CD4-positive, alpha-beta memory T cell (primary cell): Measurements from ENCODE around the gene FAM9C. TPM values are rescaled to one million over a fixed set of nuclear protein-coding genes. Genes with fewer than 3 reads are reported as not detected.
"Not testable (repeated sequence)": the region's sequence is repeated elsewhere in the genome, so short reads cannot be mapped to it uniquely, and the experiment has no call there.

Experiments
- CTCF ChIA-PET: fragments of 350-600 bp; sonication (Branson Sonifier 250); formaldehyde crosslinking; loops from one replicate; lab custom pipeline; 2021; ENCODE audit warnings: inconsistent platforms; ENCODE audit not compliant: partially characterized antibody; lab: Charles Lee
- POLR2A ChIA-PET: fragments of 350-600 bp; sonication (Branson Sonifier 250); formaldehyde crosslinking; loops from one replicate; lab custom pipeline; 2021; ENCODE audit not compliant: partially characterized antibody; lab: Charles Lee
- DNase-seq, 5 donors: peaks; one replicate each; pipeline versions ENCODE4 v3.0.0 to v3.0.0-alpha.2; 2020 to 2022; ENCODE audit warnings: mixed read lengths in 1 of 5
- H3K27ac ChIP-seq: one replicate; pipeline ENCODE4 v1.7.0; 2013; ENCODE audit warnings: low read depth, low read length
- H3K27me3 ChIP-seq: 2 replicates; pipeline ENCODE4 v1.7.0; 2013; ENCODE audit warnings: mild to moderate bottlenecking, low read length, moderate library complexity; ENCODE audit not compliant: insufficient read depth
- H3K36me3 ChIP-seq: 2 replicates; pipeline ENCODE4 v1.7.0; 2013; ENCODE audit warnings: mild to moderate bottlenecking, low read length, moderate library complexity; ENCODE audit not compliant: insufficient read depth
- H3K4me1 ChIP-seq: 2 replicates; pipeline ENCODE4 v1.7.0; 2013; ENCODE audit warnings: mild to moderate bottlenecking, low read length, moderate library complexity; ENCODE audit not compliant: insufficient read depth
- H3K4me3 ChIP-seq, 2 donors: one replicate each; pipeline ENCODE4 v1.7.0; 2013; ENCODE audit warnings: low read length in 2 of 2, mild to moderate bottlenecking in 1 of 2
- H3K9me3 ChIP-seq, 2 donors: one replicate each; pipeline ENCODE4 v1.7.0; 2013; ENCODE audit warnings: low read length in 2 of 2, control low read depth in 1 of 2; ENCODE audit not compliant: control insufficient read depth in 1 of 2
- H3K27ac Mint-ChIP-seq, 7 donors: one replicate each; pipeline ENCODE4 v1.8.0; 2020 to 2021; ENCODE audit warnings: mixed read lengths in 7 of 7, mild to moderate bottlenecking in 6 of 7, inconsistent platforms in 3 of 7, moderate library complexity in 3 of 7
- H3K27me3 Mint-ChIP-seq, 2 donors: one replicate each; pipeline ENCODE4 v1.8.0; 2020 to 2021; ENCODE audit warnings: mixed read lengths in 2 of 2
- H3K36me3 Mint-ChIP-seq, 2 donors: one replicate each; pipeline ENCODE4 v1.8.0; 2020 to 2021; ENCODE audit warnings: mixed read lengths in 2 of 2, inconsistent platforms in 1 of 2, mild to moderate bottlenecking in 1 of 2
- H3K4me1 Mint-ChIP-seq, 4 donors: one replicate each; pipeline ENCODE4 v1.8.0; 2020 to 2021; ENCODE audit warnings: mixed read lengths in 4 of 4, mild to moderate bottlenecking in 1 of 4
- H3K4me3 Mint-ChIP-seq, 8 donors: one replicate each; pipeline ENCODE4 v1.8.0; 2020 to 2021; ENCODE audit warnings: mixed read lengths in 8 of 8, mild to moderate bottlenecking in 7 of 8, moderate library complexity in 6 of 8, inconsistent platforms in 3 of 8
- H3K9me3 Mint-ChIP-seq, 8 donors: one replicate each; pipeline ENCODE4 v1.8.0; 2020 to 2021; ENCODE audit warnings: mixed read lengths in 8 of 8, mild to moderate bottlenecking in 5 of 8, inconsistent platforms in 3 of 8, moderate library complexity in 1 of 8
- intact Hi-C: fragments of 100-400 bp; cut with micrococcal nuclease; formaldehyde crosslinking; loops from one replicate; pipeline ENCODE4 v1.15.1; 2023
- polyA plus RNA-seq, 2 donors: library from polyadenylated mRNA; unstranded; fragments of 300-500 nt; fragmentation: Illumina TruSeq; gene quantifications; one replicate each; pipeline ENCODE4 v1.2.3, GENCODE V29; 2021
- total RNA-seq, 2 experiments: library from RNA; stranded (reverse); gene quantifications; one replicate each; pipeline ENCODE4 v1.2.3, GENCODE V29; 2021

FAM9C gene
- total and polyA plus RNA-seq, 4 experiments from 2014 or later = 0.34 TPM; not detected in 3

DNA sequence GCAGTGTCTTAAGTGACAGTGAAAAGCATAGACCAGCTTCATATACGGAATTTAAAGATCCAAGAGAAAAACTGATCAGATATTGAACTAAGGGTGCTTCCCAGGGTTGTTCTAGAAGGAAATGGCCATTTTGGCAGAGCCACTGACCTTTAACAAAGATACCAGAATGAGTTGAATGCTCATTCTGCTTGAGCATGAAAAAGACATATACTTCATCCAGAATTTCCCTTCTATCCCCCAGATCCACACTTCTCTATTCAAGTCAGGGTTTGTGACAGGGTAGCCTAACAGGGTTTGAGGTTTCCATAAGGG lies 45.6 kb upstream of the FAM9C start:
- Mint-ChIP-seq H3K4me1 (peaks cover 63 to 96% (median 84%) of the 10 kb centered on the region in 4 donors), H3K4me3 (peak overlapping the region in 7 of 8 donors; percentile 8 to 82 (median 45)), H3K9me3 (peaks cover 0 to 2% (median 0%) of the 10 kb centered on the region in 8 donors), H3K27me3 (no peaks in the 10 kb centered on the region), H3K27ac (peak overlapping the region; percentile 88 to 96 (median 95)), H3K36me3 (no peaks in the 10 kb centered on the region)
- intact Hi-C loops = loop anchor here (5.0 to 10.0 kb wide), 3 partner anchors 255 to 562 kb away; partner anchors contain the start of genes PRPS2 and TCEANC
- H3K27ac ChIP-seq = peak overlapping the region; percentile 94
- CTCF ChIA-PET = interaction anchor here (1.7 to 13.7 kb wide), 4 partner anchors 62 to 142 kb away, joined by 5 to 210 read pairs (median 90); partner anchors contain the start of gene TMSB4X
- H3K36me3 ChIP-seq = no peaks in the 10 kb centered on the region
- peak overlapping the region in 1 of 2 donors; percentile 38 for H3K4me3 ChIP-seq
- H3K9me3 ChIP-seq = no peaks in the 10 kb centered on the region
- POLR2A ChIA-PET = interaction anchor here (1.2 to 32.7 kb wide), 15 partner anchors 8 to 398 kb away, joined by 4 to 1769 read pairs (median 41); partner anchors contain the start of genes PRPS2 and TMSB4X
- no peak for DNase-seq
- peaks cover 98% of the 10 kb centered on the region for H3K4me1 ChIP-seq
- no peaks in the 10 kb centered on the region for H3K27me3 ChIP-seq

- H3K4me1 ChIP-seq = peaks cover 98% of the 10 kb centered on the region
- no peaks in the 10 kb centered on the region for H3K9me3 ChIP-seq
- H3K27ac ChIP-seq = peak overlapping the region; percentile 94
- no peaks in the 10 kb centered on the region for H3K36me3 Mint-ChIP-seq
- H3K27ac Mint-ChIP-seq = peak overlapping the region; percentile 95 to 99 (median 97)
- H3K27me3 Mint-ChIP-seq = no peaks in the 10 kb centered on the region
- CTCF ChIA-PET = interaction anchor here (0.9 to 5.0 kb wide), 14 partner anchors 14 to 400 kb away, joined by 3 to 32 read pairs (median 4); partner anchors contain the start of gene TMSB4X
- H3K4me1 Mint-ChIP-seq = peaks cover 55 to 99% (median 77%) of the 10 kb centered on the region in 4 donors
- no peaks in the 10 kb centered on the region for H3K36me3 ChIP-seq
- DNase-seq = peak in 2 of 5 donors; percentile 14 to 31
- peak overlapping the region; percentile 54 to 87 (median 75) for H3K4me3 Mint-ChIP-seq
- H3K9me3 Mint-ChIP-seq = peaks cover 0 to 2% (median 0%) of the 10 kb centered on the region in 8 donors
- peak overlapping the region in 1 of 2 donors; percentile 21 for H3K4me3 ChIP-seq
- intact Hi-C loops = no loop called here
- POLR2A ChIA-PET = interaction anchor here (0.9 to 32.7 kb wide), 17 partner anchors 12 to 648 kb away, joined by 3 to 1769 read pairs (median 30); partner anchors contain the start of gene TMSB4X
- no peaks in the 10 kb centered on the region for H3K27me3 ChIP-seq
Measured at GRCh38 chrX:13088156-13088487, 43.7 kb upstream of the FAM9C start.

DNA sequence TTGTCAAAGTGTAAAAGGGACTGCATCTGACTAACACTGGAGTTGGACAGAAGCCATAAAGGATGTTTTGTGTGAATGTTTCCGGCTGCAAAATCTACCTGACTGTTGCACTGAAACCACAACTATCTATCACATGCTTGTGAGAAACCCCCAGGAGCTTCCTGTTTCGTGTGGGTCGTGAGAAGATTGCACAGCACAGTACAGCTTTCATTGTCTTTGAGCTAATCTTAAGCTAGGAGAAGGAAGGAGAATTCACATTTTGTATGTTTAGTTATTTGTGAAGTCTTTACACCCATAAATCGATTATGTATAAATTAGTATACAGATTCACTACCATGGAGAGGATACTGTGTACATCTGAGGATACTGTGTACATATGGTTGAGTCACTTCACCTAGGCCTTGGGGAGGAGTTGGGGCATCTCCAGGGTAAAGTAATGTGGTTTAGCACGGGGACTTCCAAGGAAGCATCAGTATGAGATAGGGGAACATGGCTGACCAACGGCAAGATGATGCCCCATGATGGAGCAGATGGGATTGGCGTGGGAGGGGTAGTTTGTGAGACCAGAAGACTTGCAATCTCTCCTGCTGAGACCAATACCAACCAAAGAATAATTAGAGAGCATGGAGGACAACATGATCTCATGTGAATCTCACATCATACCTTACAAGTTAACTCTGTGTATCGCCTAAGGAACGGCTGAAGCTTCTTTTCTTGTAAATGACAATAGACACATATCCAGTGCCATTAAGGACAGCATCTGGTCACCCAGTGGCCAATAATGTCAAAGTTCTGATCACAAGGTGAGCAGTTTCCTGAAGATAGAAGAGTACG lies 43.1 kb upstream of the FAM9C start:
- Mint-ChIP-seq H3K9me3 (no peaks in the 10 kb centered on the region), H3K36me3 (no peaks in the 10 kb centered on the region), H3K27ac (peak overlapping the region; percentile 95 to 99 (median 97)), H3K27me3 (no peaks in the 10 kb centered on the region), H3K4me3 (peak overlapping the region; percentile 72 to 87 (median 76)), H3K4me1 (peaks cover 54 to 99% (median 77%) of the 10 kb centered on the region in 4 donors)
- Histone ChIP-seq H3K36me3 (no peaks in the 10 kb centered on the region), H3K4me3 (peak overlapping the region in 1 of 2 donors; percentile 21), H3K4me1 (peaks cover 98% of the 10 kb centered on the region), H3K27me3 (no peaks in the 10 kb centered on the region), H3K9me3 (no peaks in the 10 kb centered on the region), H3K27ac (peak overlapping the region; percentile 94)
- ChIA-PET POLR2A (interaction anchor here (0.9 to 32.7 kb wide), 28 partner anchors 8 to 649 kb away, joined by 3 to 1769 read pairs (median 6); partner anchors contain the start of gene TMSB4X), CTCF (interaction anchor here (0.9 to 5.0 kb wide), 17 partner anchors 11 to 400 kb away, joined by 3 to 32 read pairs (median 6); no protein-coding TSS in a partner anchor)
- DNase-seq = peak; percentile 86 to 93 (median 90)
- intact Hi-C loops = loop anchor here (1.0 kb wide), 4 partner anchors 13 to 136 kb away; no protein-coding TSS in a partner anchor

DNA sequence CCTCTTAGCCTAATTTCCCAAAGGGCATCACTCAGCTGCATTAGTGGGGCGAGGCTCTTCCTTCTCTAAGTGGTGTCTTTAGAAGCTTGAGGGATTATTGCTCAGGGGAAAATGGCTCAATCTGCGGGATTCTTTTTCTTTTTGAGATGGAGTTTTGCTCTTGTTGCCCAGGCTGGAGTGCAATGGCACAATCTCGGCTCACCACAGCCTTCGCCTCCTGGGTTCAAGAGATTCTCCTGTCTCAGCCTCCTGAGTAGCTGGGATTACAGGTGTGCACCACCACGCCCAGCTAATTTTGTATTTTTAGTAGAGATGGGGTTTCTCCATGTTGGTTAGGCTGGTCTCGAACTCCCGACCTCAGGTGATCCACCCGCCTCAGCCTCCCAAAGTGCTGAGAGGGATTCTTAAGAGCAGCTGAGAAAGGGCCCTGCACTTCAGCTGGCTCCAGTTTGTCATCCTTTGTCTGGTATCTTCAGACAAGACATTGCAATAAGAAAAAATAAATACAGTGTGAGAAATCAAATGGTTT lies 42.4 kb upstream of the FAM9C start:
- H3K27ac ChIP-seq = peak overlapping the region; percentile 94
- peak overlapping the region; percentile 72 to 87 (median 76) for H3K4me3 Mint-ChIP-seq
- H3K27ac Mint-ChIP-seq = peak overlapping the region; percentile 95 to 99 (median 97)
- peaks cover 98% of the 10 kb centered on the region for H3K4me1 ChIP-seq
- not testable (repeated sequence) for H3K9me3 Mint-ChIP-seq, H3K36me3 Mint-ChIP-seq, H3K27me3 Mint-ChIP-seq, DNase-seq, H3K27me3 ChIP-seq, H3K9me3 ChIP-seq, H3K36me3 ChIP-seq
- peaks cover 58 to 99% (median 79%) of the 10 kb centered on the region in 4 donors for H3K4me1 Mint-ChIP-seq
- peak overlapping the region in 1 of 2 donors; percentile 50 for H3K4me3 ChIP-seq
- intact Hi-C loops = loop anchor here (1.0 kb wide), 4 partner anchors 13 to 136 kb away; no protein-coding TSS in a partner anchor
- ChIA-PET CTCF (interaction anchor here (0.9 to 5.0 kb wide), 14 partner anchors 10 to 401 kb away, joined by 3 to 32 read pairs (median 8); no protein-coding TSS in a partner anchor), POLR2A (interaction anchor here (1.0 to 32.7 kb wide), 25 partner anchors 9 to 649 kb away, joined by 3 to 1769 read pairs (median 9); partner anchors contain the start of gene TMSB4X)

- H3K36me3 ChIP-seq = no peaks in the 10 kb centered on the region
- CTCF ChIA-PET = interaction anchor here (0.8 to 5.0 kb wide), 11 partner anchors 34 to 402 kb away, joined by 3 to 32 read pairs (median 8); no protein-coding TSS in a partner anchor
- Mint-ChIP-seq H3K9me3 (no peaks in the 10 kb centered on the region), H3K27me3 (no peaks in the 10 kb centered on the region), H3K4me3 (peak overlapping the region; percentile 48 to 87 (median 76)), H3K36me3 (no peaks in the 10 kb centered on the region), H3K27ac (peak overlapping the region; percentile 94 to 99 (median 97)), H3K4me1 (peaks cover 62 to 99% (median 79%) of the 10 kb centered on the region in 4 donors)
- DNase-seq = no peak
- POLR2A ChIA-PET = interaction anchor here (1.0 to 32.7 kb wide), 20 partner anchors 10 to 639 kb away, joined by 3 to 1769 read pairs (median 10); partner anchors contain the start of gene TMSB4X
- no peaks in the 10 kb centered on the region for H3K9me3 ChIP-seq
- peaks cover 98% of the 10 kb centered on the region for H3K4me1 ChIP-seq
- intact Hi-C loops = no loop called here
- peak overlapping the region; percentile 94 for H3K27ac ChIP-seq
- peak overlapping the region; percentile 11 to 50 for H3K4me3 ChIP-seq
- H3K27me3 ChIP-seq = no peaks in the 10 kb centered on the region
Measured at GRCh38 chrX:13086076-13086475, 41.7 kb upstream of the FAM9C start.

DNA sequence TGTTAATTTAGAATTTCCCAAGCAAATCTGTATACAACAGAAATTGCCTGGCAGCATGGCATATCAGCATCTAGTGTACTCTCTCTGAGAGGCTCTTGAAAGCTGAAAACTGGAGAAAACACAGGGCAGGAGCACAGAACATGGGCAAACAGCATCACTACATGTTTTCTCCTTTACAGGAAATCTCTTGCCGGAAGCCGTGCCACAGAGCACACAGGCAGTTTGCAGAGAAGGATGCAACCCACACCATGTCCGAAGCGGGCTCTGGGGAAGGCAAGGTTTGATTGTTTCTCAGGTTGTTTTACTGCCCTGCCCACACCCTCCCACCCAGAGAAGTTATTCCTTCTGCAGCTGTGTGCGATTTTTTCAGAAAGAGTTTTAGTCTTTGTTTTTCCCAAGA lies 41.1 kb upstream of the FAM9C start:
- no peaks in the 10 kb centered on the region for H3K27me3 Mint-ChIP-seq
- H3K27me3 ChIP-seq = no peaks in the 10 kb centered on the region
- H3K27ac Mint-ChIP-seq = peak overlapping the region; percentile 94 to 99 (median 97)
- peak overlapping the region; percentile 94 for H3K27ac ChIP-seq
- intact Hi-C loops = no loop called here
- H3K4me3 ChIP-seq = peak overlapping the region; percentile 11 to 50
- no peaks in the 10 kb centered on the region for H3K9me3 ChIP-seq
- H3K4me1 ChIP-seq = peaks cover 98% of the 10 kb centered on the region
- H3K4me3 Mint-ChIP-seq = peak overlapping the region; percentile 48 to 87 (median 76)
- H3K4me1 Mint-ChIP-seq = peaks cover 63 to 99% (median 81%) of the 10 kb centered on the region in 4 donors
- ChIA-PET POLR2A (interaction anchor here (1.0 to 32.7 kb wide), 19 partner anchors 9 to 136 kb away, joined by 3 to 1769 read pairs (median 11); partner anchors contain the start of gene TMSB4X), CTCF (interaction anchor here (0.8 to 5.0 kb wide), 10 partner anchors 34 to 402 kb away, joined by 3 to 32 read pairs (median 6); no protein-coding TSS in a partner anchor)
- H3K9me3 Mint-ChIP-seq = no peaks in the 10 kb centered on the region
- no peaks in the 10 kb centered on the region for H3K36me3 Mint-ChIP-seq
- peak; percentile 44 to 65 (median 57) for DNase-seq
- no peaks in the 10 kb centered on the region for H3K36me3 ChIP-seq
